B cell (primary cell): ENCODE data around the gene SYNE1. TPM values are rescaled to one million over a fixed set of nuclear protein-coding genes. Genes with fewer than 3 reads are reported as not detected.

ENCODE experiments used
- ATAC-seq: fragments of 200-7000 bp; cut with Tn5 transposase; one replicate; pipeline ENCODE4 v1.10.0; 2021; ENCODE audit warnings: low read depth, mild to moderate bottlenecking, moderate number of reproducible peaks, moderate library complexity
- CTCF ChIA-PET: fragments of 350-600 bp; sonication (Branson Sonifier 250); formaldehyde crosslinking; loops from one replicate; lab custom pipeline; 2021; ENCODE audit warnings: antibody characterized with exemption, inconsistent platforms; lab: Charles Lee
- POLR2A ChIA-PET: fragments of 350-600 bp; sonication (Branson Sonifier 250); formaldehyde crosslinking; loops from one replicate; lab custom pipeline; 2021; ENCODE audit warnings: antibody characterized with exemption; lab: Charles Lee
- DNase-seq: peaks from one replicate; pipeline ENCODE4 v3.0.0; 2013
- H2AFZ ChIP-seq: 2 replicates; pipeline ENCODE4 v1.6.1; 2012; ENCODE audit warnings: mild to moderate bottlenecking, low read depth, low read length; ENCODE audit not compliant: insufficient read depth, poor library complexity, severe bottlenecking
- H3K27ac ChIP-seq, 2 donors: 1 replicate in 1 of 2; 2 replicates in 1 of 2; pipeline ENCODE4 v1.5.1; 2012 to 2013; ENCODE audit warnings: low read length in 2 of 2, mild to moderate bottlenecking in 2 of 2, moderate library complexity in 1 of 2
- H3K27me3 ChIP-seq, 4 experiments: fragments of 200-600 bp in 1 of 4; sonication (generic) in 1 of 4; replicated peaks in 1 of 4; 1 replicate in 2 of 4; 2 replicates in 2 of 4; pipeline versions ENCODE4 v1.6.1 to v1.7.0; 2013 to 2016; ENCODE audit warnings: low read length in 3 of 4, mild to moderate bottlenecking in 2 of 4, mixed read lengths in 1 of 4, moderate library complexity in 1 of 4; ENCODE audit not compliant: insufficient read depth in 4 of 4, control insufficient read depth in 3 of 4; ENCODE audit errors: control extremely low read depth in 1 of 4
- H3K36me3 ChIP-seq, 2 experiments: replicated peaks in 1 of 2; 1 replicate in 1 of 2; 2 replicates in 1 of 2; pipeline versions ENCODE4 v1.6.1 to v1.7.1; 2013; ENCODE audit warnings: low read length in 1 of 2; ENCODE audit not compliant: insufficient read depth in 2 of 2, control insufficient read depth in 1 of 2; ENCODE audit errors: control extremely low read depth in 1 of 2, extremely low read depth in 1 of 2
- H3K4me1 ChIP-seq, 2 donors: fragments of 200-600 bp in 1 of 2; sonication (generic) in 1 of 2; 1 replicate in 1 of 2; 2 replicates in 1 of 2; pipeline versions ENCODE4 v1.5.1 to v1.6.1; 2013 to 2017; ENCODE audit warnings: low read length in 2 of 2; ENCODE audit not compliant: control insufficient read depth in 2 of 2, insufficient read depth in 2 of 2
- H3K4me2 ChIP-seq: replicated peaks from 2 replicates; pipeline ENCODE3; 2012; ENCODE audit warnings: mild to moderate bottlenecking, low read depth, low read length; ENCODE audit not compliant: poor library complexity, severe bottlenecking
- H3K4me3 ChIP-seq, 5 experiments: fragments of 200-600 bp in 1 of 5; sonication (generic) in 1 of 5; 1 replicate in 3 of 5; 2 replicates in 2 of 5; pipeline versions ENCODE4 v1.5.1 to v1.7.0; 2011 to 2016; ENCODE audit warnings: low read length in 4 of 5, mild to moderate bottlenecking in 4 of 5, low read depth in 2 of 5, control low read depth in 1 of 5, moderate library complexity in 1 of 5; ENCODE audit not compliant: insufficient read depth in 1 of 5; ENCODE audit errors: control extremely low read depth in 1 of 5, extremely low read depth in 1 of 5
- H3K79me2 ChIP-seq: fragments of 200-600 bp; sonication (generic); one replicate; pipeline ENCODE4 v1.6.0; 2016; ENCODE audit warnings: low read length; ENCODE audit not compliant: control insufficient read depth, insufficient read depth
- H3K9ac ChIP-seq: fragments of 200-600 bp; sonication (generic); 2 replicates; pipeline ENCODE4 v1.6.1; 2017; ENCODE audit warnings: mild to moderate bottlenecking, low read length, moderate library complexity
- H3K9me3 ChIP-seq, 3 donors: one replicate each; pipeline versions ENCODE4 v1.6.1 to v1.7.1; 2013; ENCODE audit warnings: low read length in 2 of 3; ENCODE audit not compliant: control insufficient read depth in 2 of 3, insufficient read depth in 1 of 3; ENCODE audit errors: control extremely low read depth in 1 of 3
- H4K20me1 ChIP-seq: 2 replicates; pipeline ENCODE4 v1.6.0; 2012; ENCODE audit warnings: mild to moderate bottlenecking, low read length; ENCODE audit not compliant: insufficient read depth, control insufficient read depth, poor library complexity, severe bottlenecking
- H3K27ac Mint-ChIP-seq: one replicate; pipeline ENCODE4 v1.8.0; 2021; ENCODE audit warnings: mixed read lengths
- H3K27me3 Mint-ChIP-seq: one replicate; pipeline ENCODE4 v1.8.0; 2021; ENCODE audit warnings: mixed read lengths
- H3K4me1 Mint-ChIP-seq: one replicate; pipeline ENCODE4 v1.8.0; 2021; ENCODE audit warnings: mixed read lengths
- H3K4me3 Mint-ChIP-seq: one replicate; pipeline ENCODE4 v1.8.0; 2021; ENCODE audit warnings: mixed read lengths
- H3K9me3 Mint-ChIP-seq: one replicate; pipeline ENCODE4 v1.8.0; 2022; ENCODE audit warnings: mixed read lengths; ENCODE audit not compliant: insufficient read depth
- EZH2 ChIP-seq: IDR thresholded peaks from 2 replicates; pipeline ENCODE4 v1.6.1; 2012; ENCODE audit warnings: borderline replicate concordance, low read depth, mild to moderate bottlenecking, moderate library complexity, low read length; ENCODE audit not compliant: insufficient read depth, poor library complexity, severe bottlenecking
- WGBS: methylation state at CpG from one replicate; pipeline ENCODE4 v1.1.5; 2013; ENCODE audit warnings: missing lambda C conversion rate; ENCODE audit not compliant: insufficient coverage; 5-methylcytosine and 5-hydroxymethylcytosine counted together
- intact Hi-C: fragments of 100-400 bp; cut with micrococcal nuclease; formaldehyde crosslinking; loops from one replicate; pipeline ENCODE4 v1.10.0; 2022
- polyA plus RNA-seq: library from polyadenylated mRNA; depleted of rRNA; stranded (reverse); fragments of >200 nt; gene quantifications from 2 replicates; pipeline ENCODE4 v1.2.3, GENCODE V29; 2012
- total RNA-seq, 2 donors: library from RNA; stranded (reverse); fragments of 120-200 nt in 1 of 2; gene quantifications; 1 replicate in 1 of 2; 2 replicates in 1 of 2; pipeline versions ENCODE4 v1.2.3 to v1.2.4, GENCODE V29; 2013 to 2022
- TF ChIP-seq, protein P1 (sequence below): fragments of 200-600 bp; IDR thresholded peaks from one replicate; pipeline ENCODE4 v1.8.0; 2022; ENCODE audit warnings: antibody characterized with exemption, mild to moderate bottlenecking

Gene SYNE1
- total and polyA plus RNA-seq, 2 donors (not counting 1 experiment from before 2014, with no cell fraction given): 49.2 to 108 TPM

- no peak for DNase-seq
- H3K27ac ChIP-seq: no peak overlapping the region
- no peak overlapping the region for H3K9ac ChIP-seq
- peaks cover 7% of the 10 kb centered on the region for H3K4me1 Mint-ChIP-seq
- no peaks in the 10 kb centered on the region for H4K20me1 ChIP-seq
- H3K4me3 Mint-ChIP-seq: no peak overlapping the region
- WGBS: no CpG with 5 or more reads among the region's 1 CpG
- TF ChIP-seq, protein P1, sequence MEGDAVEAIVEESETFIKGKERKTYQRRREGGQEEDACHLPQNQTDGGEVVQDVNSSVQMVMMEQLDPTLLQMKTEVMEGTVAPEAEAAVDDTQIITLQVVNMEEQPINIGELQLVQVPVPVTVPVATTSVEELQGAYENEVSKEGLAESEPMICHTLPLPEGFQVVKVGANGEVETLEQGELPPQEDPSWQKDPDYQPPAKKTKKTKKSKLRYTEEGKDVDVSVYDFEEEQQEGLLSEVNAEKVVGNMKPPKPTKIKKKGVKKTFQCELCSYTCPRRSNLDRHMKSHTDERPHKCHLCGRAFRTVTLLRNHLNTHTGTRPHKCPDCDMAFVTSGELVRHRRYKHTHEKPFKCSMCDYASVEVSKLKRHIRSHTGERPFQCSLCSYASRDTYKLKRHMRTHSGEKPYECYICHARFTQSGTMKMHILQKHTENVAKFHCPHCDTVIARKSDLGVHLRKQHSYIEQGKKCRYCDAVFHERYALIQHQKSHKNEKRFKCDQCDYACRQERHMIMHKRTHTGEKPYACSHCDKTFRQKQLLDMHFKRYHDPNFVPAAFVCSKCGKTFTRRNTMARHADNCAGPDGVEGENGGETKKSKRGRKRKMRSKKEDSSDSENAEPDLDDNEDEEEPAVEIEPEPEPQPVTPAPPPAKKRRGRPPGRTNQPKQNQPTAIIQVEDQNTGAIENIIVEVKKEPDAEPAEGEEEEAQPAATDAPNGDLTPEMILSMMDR: no peak
- TF ChIP-seq EZH2: no peak
- H3K4me3 ChIP-seq: no peak overlapping the region
- H3K36me3 ChIP-seq: no peaks in the 10 kb centered on the region
- no peak for ATAC-seq
- no peaks in the 10 kb centered on the region for H3K27me3 Mint-ChIP-seq
- intact Hi-C loops: no loop called here
- H3K79me2 ChIP-seq: no peaks in the 10 kb centered on the region
- POLR2A ChIA-PET: no interaction called here
- H3K27me3 ChIP-seq: no peaks in the 10 kb centered on the region
- no peak overlapping the region for H3K4me2 ChIP-seq
- no peak overlapping the region for H3K27ac Mint-ChIP-seq
- peaks cover 0 to 3% of the 10 kb centered on the region in 2 donors for H3K4me1 ChIP-seq
- H2AFZ ChIP-seq: no peak overlapping the region
- H3K9me3 ChIP-seq: no peaks in the 10 kb centered on the region
- H3K9me3 Mint-ChIP-seq: no peaks in the 10 kb centered on the region
- CTCF ChIA-PET: no interaction called here
These were observed 48.7 kb downstream of the SYNE1 start for GRCh38 chr6:152588456-152588855.

- H3K4me2 ChIP-seq: no peak overlapping the region
- no peaks in the 10 kb centered on the region for H3K27me3 ChIP-seq
- no peak for ATAC-seq
These were observed 49.7 kb downstream of the SYNE1 start for GRCh38 chr6:152587473-152587872.

More at GRCh38 chr6:152587473-152587872, 49.7 kb downstream of the SYNE1 start:
- H3K4me3 Mint-ChIP-seq: no peak overlapping the region
- no peaks in the 10 kb centered on the region for H3K9me3 ChIP-seq
- ChIA-PET CTCF (no interaction called here), POLR2A (no interaction called here)
- H3K27ac Mint-ChIP-seq: no peak overlapping the region
- no peak overlapping the region for H3K9ac ChIP-seq
- DNase-seq: no peak
- no peaks in the 10 kb centered on the region for H3K9me3 Mint-ChIP-seq
- WGBS: no CpG with 5 or more reads among the region's 1 CpG
- H3K27me3 Mint-ChIP-seq: no peaks in the 10 kb centered on the region
- H3K79me2 ChIP-seq: no peaks in the 10 kb centered on the region
- H4K20me1 ChIP-seq: no peaks in the 10 kb centered on the region
- TF ChIP-seq, protein P1: no peak
- no peak for TF ChIP-seq EZH2
- H3K4me1 ChIP-seq: peaks cover 0 to 3% of the 10 kb centered on the region in 2 donors
- intact Hi-C loops: no loop called here
- no peak overlapping the region for H3K27ac ChIP-seq
- peaks cover 7% of the 10 kb centered on the region for H3K4me1 Mint-ChIP-seq
- H2AFZ ChIP-seq: no peak overlapping the region
- H3K36me3 ChIP-seq: no peaks in the 10 kb centered on the region
- no peak overlapping the region for H3K4me3 ChIP-seq
